GM12891 (cell line): ENCODE results near the gene TMEM178A.

Experiments used
- PAX5 ChIP-seq: IDR thresholded peaks from 2 replicates; pipeline ENCODE4 v1.6.1; 2011; ENCODE audit warnings: low read length, moderate library complexity, mild to moderate bottlenecking; ENCODE audit not compliant: insufficient read depth, severe bottlenecking
- POLR2A ChIP-seq: IDR thresholded peaks from 2 replicates; pipeline ENCODE4 v1.6.1; 2011; ENCODE audit warnings: low read depth, low read length, control low read depth
- POLR2AphosphoS5 ChIP-seq: IDR thresholded peaks from 2 replicates; pipeline ENCODE4 v1.6.1; 2011; ENCODE audit warnings: low read depth, low read length, control low read depth
- POU2F2 ChIP-seq: IDR thresholded peaks from 2 replicates; pipeline ENCODE4 v1.6.1; 2011; ENCODE audit warnings: low read depth, mild to moderate bottlenecking, control low read depth, low read length, moderate library complexity
- SPI1 ChIP-seq: IDR thresholded peaks from 2 replicates; pipeline ENCODE4 v1.6.1; 2011; ENCODE audit warnings: low read depth, low read length, control low read depth
- TAF1 ChIP-seq: IDR thresholded peaks from 2 replicates; pipeline ENCODE4 v1.6.1; 2011; ENCODE audit warnings: low read depth, low read length, control low read depth

DNA sequence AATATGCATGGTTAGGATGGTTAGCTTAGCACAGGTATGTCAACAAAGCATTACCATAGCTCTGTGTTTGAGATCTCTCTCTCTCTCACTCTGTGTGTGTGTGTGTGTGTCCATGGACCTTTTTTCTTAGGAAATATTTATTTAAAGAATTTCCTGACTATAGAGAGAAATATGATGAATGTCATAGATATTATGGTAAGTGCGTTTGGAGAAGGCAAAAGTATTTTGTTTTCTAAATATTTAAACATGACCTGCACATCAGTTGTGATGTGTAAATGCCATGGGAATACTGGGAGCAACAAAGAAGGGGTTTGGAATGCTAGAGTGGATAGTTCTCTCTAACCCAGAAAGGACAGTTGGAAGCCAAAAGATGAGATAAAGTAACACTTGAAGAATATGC, 3.9 kb upstream of the TMEM178A start:
- TF ChIP-seq POLR2A: no peak
- TF ChIP-seq POLR2AphosphoS5: no peak
- TF ChIP-seq TAF1: no peak
- TF ChIP-seq POU2F2: no peak
- TF ChIP-seq SPI1: no peak
- TF ChIP-seq PAX5: no peak
